Fibroblast of villous mesenchyme (primary cell): ENCODE results near the gene OST4. TPM values are rescaled to one million over a fixed set of nuclear protein-coding genes. Genes with fewer than 3 reads are reported as not detected.

Experiments
- DNase-seq: peaks from one replicate; pipeline ENCODE4 v3.0.0-alpha.2; 2010; ENCODE audit warnings: low read depth
- H3K4me3 ChIP-seq: 2 replicates; pipeline ENCODE4 v1.5.1; 2011; ENCODE audit warnings: low read depth, mild to moderate bottlenecking, low read length
- CTCF ChIP-seq: IDR thresholded peaks from 2 replicates; pipeline ENCODE4 v1.5.1; 2012; ENCODE audit warnings: low read depth, mild to moderate bottlenecking, low read length; ENCODE audit not compliant: insufficient read depth
- total RNA-seq: library from RNA; depleted of rRNA; stranded (reverse); fragments of >200 nt; gene quantifications from 2 replicates; pipeline ENCODE4 v1.2.3, GENCODE V29; 2012

The OST4 gene
- total RNA-seq, 1 donor: 282 TPM

GRCh38 chr2:27033253-27033852 lies 38.1 kb downstream of the OST4 start:
- TF ChIP-seq CTCF: no peak
- H3K4me3 ChIP-seq: peak overlapping the region; percentile 74

GRCh38 chr2:27032495-27033252 lies 38.8 kb downstream of the OST4 start, which contains the start of gene TMEM214:
Gene TMEM214, plus strand, starts transcription at chr2:27032965. Its CDS starts 51 bp downstream, at chr2:27033016.
- peak within 1 kb of the TSS; percentile 74 for H3K4me3 ChIP-seq
- no peak for TF ChIP-seq CTCF
- DNase-seq: peak; percentile 90

More at GRCh38 chr2:27033253-27033852, 38.1 kb downstream of the OST4 start:
- DNase-seq: peak; percentile 5

GRCh38 chr2:27029051-27029450 lies 42.4 kb downstream of the OST4 start:
- no peak for TF ChIP-seq CTCF
- DNase-seq: no peak
- H3K4me3 ChIP-seq: no peak overlapping the region

- no peak overlapping the region for H3K4me3 ChIP-seq
- no peak for TF ChIP-seq CTCF
- no peak for DNase-seq
These were observed 44.2 kb downstream of the OST4 start for GRCh38 chr2:27027211-27027651.

GRCh38 chr2:27025861-27026851 lies 45.3 kb downstream of the OST4 start:
- no peak for DNase-seq
- TF ChIP-seq CTCF: no peak
- no peak overlapping the region for H3K4me3 ChIP-seq

GRCh38 chr2:27025281-27025800 lies 46.1 kb downstream of the OST4 start:
- no peak overlapping the region for H3K4me3 ChIP-seq
- no peak for DNase-seq
- TF ChIP-seq CTCF: no peak
